Upper lobe of left lung (tissue), 4 donors: Measurements from ENCODE around the gene TCF12.

Experiments
- CTCF ChIP-seq, 6 experiments: fragments of 450-650 bp in 4 of 6; fragments of 200-600 bp in 2 of 6; sonication (generic) in 2 of 6; IDR thresholded peaks; one replicate each; pipeline ENCODE4 v1.5.1; 2016 to 2019; ENCODE audit warnings: antibody characterized with exemption in 6 of 6
- EP300 ChIP-seq, 4 donors: sonication (generic); formaldehyde crosslinking; IDR thresholded peaks; one replicate each; pipeline ENCODE4 v1.5.1; 2017; ENCODE audit warnings: antibody characterized with exemption in 4 of 4, control low read depth in 2 of 4
- POLR2AphosphoS5 ChIP-seq, 2 donors: sonication (generic); formaldehyde crosslinking; IDR thresholded peaks; one replicate each; pipeline ENCODE4 v1.5.1; 2017; ENCODE audit warnings: antibody characterized with exemption in 2 of 2

DNA sequence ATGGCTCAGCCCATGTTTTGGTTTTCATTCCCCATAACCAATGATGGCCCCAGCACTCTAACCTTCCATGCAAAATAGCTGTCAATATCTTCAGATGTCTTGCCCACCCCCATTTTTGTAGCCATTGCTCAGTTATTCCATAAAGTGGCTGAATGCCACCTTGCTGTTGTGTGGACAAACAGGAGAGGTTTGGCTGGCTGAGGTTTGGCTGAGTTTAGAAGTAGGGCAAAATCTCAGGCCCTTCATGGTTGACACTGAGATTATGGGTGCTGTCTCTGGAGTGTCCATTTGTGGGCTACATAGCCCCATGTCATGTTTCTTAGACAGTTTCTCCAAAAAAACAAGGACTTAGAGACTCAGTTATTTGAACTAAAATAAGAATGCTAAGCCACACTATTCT, 96.9 kb downstream of the TCF12 start:
- TF ChIP-seq CTCF (IDR thresholded peaks at IDR 0.05) (no peak), POLR2AphosphoS5 (IDR thresholded peaks at IDR 0.05) (no peak), EP300 (IDR thresholded peaks at IDR 0.05) (no peak)
